ENCODE measurements around the gene BANP.
"Not testable (repeated sequence)": the region's sequence is repeated elsewhere in the genome, so short reads cannot be mapped to it uniquely, and the experiment has no call there.

BANP gene

DNA sequence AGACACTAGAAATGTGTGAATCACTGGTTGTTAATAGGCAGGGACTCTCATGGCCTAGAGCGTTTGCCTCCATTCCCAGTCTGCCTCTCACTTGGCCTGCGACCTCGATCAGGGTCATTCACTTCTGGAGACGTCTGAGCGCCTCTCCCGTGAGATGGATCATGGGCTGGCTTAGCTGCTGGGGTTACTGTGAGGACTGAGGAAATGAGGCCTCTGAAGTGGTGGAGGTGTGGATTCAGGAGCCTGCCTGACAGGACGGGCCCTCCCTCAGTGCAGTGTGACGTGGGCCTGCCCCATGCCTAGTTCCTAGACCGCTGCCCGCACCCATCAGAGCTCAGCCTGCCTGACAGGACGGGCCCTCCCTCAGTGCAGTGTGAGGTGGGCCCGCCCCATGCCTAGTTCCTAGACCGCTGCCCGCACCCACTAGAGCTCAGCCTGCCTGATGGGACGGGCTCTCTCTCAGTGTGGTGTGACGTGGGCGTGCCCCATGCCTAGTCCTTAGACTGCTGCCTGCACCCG lies 61.9 kb downstream of the BANP start:
- no peak overlapping the region for H3K4me3 ChIP-seq (ENCODE audit: low read depth, low read length)
- TF ChIP-seq, protein P1, sequence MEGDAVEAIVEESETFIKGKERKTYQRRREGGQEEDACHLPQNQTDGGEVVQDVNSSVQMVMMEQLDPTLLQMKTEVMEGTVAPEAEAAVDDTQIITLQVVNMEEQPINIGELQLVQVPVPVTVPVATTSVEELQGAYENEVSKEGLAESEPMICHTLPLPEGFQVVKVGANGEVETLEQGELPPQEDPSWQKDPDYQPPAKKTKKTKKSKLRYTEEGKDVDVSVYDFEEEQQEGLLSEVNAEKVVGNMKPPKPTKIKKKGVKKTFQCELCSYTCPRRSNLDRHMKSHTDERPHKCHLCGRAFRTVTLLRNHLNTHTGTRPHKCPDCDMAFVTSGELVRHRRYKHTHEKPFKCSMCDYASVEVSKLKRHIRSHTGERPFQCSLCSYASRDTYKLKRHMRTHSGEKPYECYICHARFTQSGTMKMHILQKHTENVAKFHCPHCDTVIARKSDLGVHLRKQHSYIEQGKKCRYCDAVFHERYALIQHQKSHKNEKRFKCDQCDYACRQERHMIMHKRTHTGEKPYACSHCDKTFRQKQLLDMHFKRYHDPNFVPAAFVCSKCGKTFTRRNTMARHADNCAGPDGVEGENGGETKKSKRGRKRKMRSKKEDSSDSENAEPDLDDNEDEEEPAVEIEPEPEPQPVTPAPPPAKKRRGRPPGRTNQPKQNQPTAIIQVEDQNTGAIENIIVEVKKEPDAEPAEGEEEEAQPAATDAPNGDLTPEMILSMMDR (IDR thresholded peaks at IDR 0.05; ENCODE audit: borderline replicate concordance, insufficient read depth, low read depth, low read length), result no peak

DNA sequence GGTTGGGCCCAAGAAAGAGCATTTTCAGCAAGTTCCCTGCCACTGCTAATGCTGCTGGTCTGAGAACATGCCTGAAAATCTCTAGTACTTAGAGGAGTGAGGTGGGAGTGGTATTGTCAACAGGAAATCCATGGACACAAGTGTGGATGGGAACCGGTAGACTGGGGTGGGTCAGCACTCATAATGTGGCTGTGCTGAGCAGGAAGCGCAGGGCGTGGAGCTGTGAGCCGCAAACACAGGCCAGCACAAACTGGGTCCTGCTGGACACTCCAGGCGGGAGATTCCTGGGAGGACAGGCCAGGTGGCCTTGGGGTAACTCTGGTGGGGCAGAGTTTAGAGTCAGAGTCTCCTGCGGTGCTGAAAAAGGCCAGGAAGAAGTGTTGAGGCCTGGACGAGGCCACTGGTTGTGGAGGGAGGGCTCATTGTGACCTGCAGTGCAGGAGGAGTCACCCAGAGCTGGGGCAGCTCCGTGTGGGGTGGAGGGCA lies 62.6 kb downstream of the BANP start:
- H3K4me3 ChIP-seq (ENCODE audit: low read depth, low read length), result no peak overlapping the region
- TF ChIP-seq, protein P1 (IDR thresholded peaks at IDR 0.05; ENCODE audit: borderline replicate concordance, insufficient read depth, low read depth, low read length), result no peak

DNA sequence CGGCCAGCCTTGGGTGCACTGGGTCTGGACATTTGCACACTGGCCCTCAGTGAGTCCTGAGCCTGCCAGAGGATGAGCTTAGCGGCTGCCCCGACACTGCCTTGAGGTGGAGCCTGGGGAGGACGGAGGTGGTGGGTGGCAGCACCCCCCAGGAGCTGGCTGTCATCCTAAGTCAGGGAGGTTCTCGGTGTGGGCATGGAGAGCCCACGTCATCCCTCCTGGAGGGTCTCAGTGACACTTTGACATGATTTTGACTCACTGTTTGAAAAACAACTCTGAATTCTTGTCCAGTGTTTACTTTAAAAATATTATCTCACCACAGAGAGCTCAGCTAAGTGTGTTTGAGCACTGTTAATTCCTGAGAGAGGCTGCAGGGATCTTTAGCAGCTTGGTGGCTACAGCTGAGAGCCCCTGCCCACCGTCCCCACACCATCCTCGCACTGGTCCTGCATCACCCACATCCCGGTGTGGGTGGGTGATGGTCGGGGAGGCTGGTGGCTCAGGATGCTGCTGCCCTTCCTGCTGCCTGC lies 63.1 kb downstream of the BANP start:
- TF ChIP-seq, protein P1 (IDR thresholded peaks at IDR 0.05; ENCODE audit: borderline replicate concordance, insufficient read depth, low read depth, low read length), result no peak
- no peak overlapping the region for H3K4me3 ChIP-seq (ENCODE audit: low read depth, low read length)

DNA sequence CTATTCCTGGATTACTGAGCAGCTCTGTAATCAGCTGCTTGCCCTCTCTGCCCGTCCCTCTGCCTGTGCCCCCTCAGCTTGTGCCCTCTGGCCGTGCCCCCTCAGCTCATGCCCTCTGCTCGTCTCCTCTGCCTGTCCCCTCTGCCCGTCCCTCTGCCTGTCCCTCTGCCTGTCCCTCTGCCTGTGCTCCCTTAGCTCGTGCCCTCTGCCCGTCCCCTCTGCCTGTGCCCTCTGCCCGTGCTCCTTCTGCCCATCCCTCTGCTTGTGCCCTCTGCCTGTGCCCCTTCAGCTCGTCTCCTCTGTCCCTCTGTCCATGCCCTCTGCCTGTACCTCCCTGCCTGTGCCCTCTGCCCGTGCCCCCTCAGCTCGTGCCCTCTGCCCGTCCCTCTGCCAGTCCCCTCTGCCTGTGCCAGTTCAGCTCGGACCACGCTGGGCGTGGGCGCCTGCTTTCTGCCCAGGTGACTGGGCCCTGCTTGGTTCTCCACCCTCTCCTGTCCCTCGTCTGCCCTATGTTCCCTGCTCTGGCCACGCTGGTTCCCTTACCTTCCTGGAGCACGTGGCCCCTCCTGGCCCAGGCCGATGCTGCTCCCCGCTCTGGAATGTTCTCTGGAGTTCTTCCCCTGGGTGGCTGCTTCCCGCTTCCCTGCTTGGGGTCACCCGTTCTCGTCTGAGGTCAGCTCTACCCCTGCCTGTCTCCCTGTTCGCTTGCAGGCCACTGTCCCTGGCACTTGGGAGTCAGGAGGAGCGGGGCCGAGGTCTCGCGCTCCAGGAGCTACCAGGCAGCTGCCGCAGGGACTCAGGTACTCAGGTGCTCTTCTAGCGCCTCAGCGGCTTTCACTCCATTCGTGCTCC lies 63.9 kb downstream of the BANP start:
- TF ChIP-seq, protein P1 (IDR thresholded peaks at IDR 0.05; ENCODE audit: borderline replicate concordance, insufficient read depth, low read depth, low read length), result no peak
- H3K4me3 ChIP-seq (ENCODE audit: low read depth, low read length), result no peak overlapping the region

GRCh38 chr16:88015806-88016140 lies 64.5 kb downstream of the BANP start:
- TF ChIP-seq, protein P1 (IDR thresholded peaks at IDR 0.05; ENCODE audit: borderline replicate concordance, insufficient read depth, low read depth, low read length), result no peak
- H3K4me3 ChIP-seq (ENCODE audit: low read depth, low read length), result no peak overlapping the region

- not testable (repeated sequence) for H3K4me3 ChIP-seq (ENCODE audit: low read depth, low read length)
These were observed 65.2 kb downstream of the BANP start for GRCh38 chr16:88016386-88016785.

DNA sequence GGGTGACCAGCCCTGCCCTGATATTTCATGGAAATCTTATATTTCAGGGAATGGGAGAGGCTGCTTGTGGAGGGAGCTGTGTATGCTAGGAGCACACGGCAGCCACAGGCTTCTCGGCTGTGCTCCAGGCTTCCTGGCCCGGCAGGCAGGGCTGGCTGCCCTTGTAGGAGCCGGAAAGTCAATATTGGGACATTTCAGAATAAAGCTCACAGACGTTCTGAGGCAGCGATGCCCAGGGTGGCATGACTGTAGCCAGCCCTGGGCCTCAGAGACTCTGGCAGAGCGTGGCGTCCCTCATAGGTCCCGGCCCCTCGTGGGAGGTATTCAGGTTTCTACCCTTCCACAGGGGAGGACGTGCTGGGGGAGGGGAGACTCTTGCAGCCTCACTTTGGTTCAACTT lies 65.7 kb downstream of the BANP start:
- TF ChIP-seq, protein P1 (IDR thresholded peaks at IDR 0.05; ENCODE audit: borderline replicate concordance, insufficient read depth, low read depth, low read length), result no peak
- no peak overlapping the region for H3K4me3 ChIP-seq (ENCODE audit: low read depth, low read length)
